ENCODE data around the gene IL17F.

Gene IL17F

GRCh38 chr6:52251113-52251512, 6.8 kb upstream of the IL17F start:
- TF ChIP-seq, protein P1, sequence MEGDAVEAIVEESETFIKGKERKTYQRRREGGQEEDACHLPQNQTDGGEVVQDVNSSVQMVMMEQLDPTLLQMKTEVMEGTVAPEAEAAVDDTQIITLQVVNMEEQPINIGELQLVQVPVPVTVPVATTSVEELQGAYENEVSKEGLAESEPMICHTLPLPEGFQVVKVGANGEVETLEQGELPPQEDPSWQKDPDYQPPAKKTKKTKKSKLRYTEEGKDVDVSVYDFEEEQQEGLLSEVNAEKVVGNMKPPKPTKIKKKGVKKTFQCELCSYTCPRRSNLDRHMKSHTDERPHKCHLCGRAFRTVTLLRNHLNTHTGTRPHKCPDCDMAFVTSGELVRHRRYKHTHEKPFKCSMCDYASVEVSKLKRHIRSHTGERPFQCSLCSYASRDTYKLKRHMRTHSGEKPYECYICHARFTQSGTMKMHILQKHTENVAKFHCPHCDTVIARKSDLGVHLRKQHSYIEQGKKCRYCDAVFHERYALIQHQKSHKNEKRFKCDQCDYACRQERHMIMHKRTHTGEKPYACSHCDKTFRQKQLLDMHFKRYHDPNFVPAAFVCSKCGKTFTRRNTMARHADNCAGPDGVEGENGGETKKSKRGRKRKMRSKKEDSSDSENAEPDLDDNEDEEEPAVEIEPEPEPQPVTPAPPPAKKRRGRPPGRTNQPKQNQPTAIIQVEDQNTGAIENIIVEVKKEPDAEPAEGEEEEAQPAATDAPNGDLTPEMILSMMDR (IDR thresholded peaks at IDR 0.05; ENCODE audit: insufficient read depth, low read depth, low read length, missing control alignments): no peak
- no peak for DNase-seq (ENCODE audit: low read depth)
- H3K4me3 ChIP-seq (ENCODE audit: low read depth, low read length): no peak overlapping the region

GRCh38 chr6:52249078-52249477, 4.8 kb upstream of the IL17F start:
- H3K4me3 ChIP-seq (ENCODE audit: low read depth, low read length): no peak overlapping the region
- no peak for DNase-seq (ENCODE audit: low read depth)
- TF ChIP-seq, protein P1 (IDR thresholded peaks at IDR 0.05; ENCODE audit: insufficient read depth, low read depth, low read length, missing control alignments): no peak

DNA sequence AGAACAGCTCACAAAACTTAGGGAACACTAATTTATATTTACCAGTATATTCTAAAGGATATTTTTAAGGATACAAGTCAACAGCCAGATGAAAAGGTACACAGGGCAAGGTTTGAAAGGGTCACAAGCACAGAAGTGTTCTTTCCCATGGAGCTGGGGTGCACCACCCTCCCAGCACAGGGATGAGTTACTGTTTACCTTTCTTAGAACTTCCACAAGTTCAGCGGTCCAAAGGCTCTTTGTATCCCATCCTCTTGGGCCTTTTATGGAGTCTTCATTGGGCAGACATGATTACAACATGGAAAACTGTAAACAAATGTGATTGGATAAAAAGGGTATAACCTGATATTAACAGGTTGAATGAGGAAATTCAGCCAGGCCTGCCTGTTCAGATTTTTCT, 1.1 kb upstream of the IL17F start:
- no peak for DNase-seq (ENCODE audit: low read depth)
- no peak overlapping the region for H3K4me3 ChIP-seq (ENCODE audit: low read depth, low read length)
- TF ChIP-seq, protein P1 (IDR thresholded peaks at IDR 0.05; ENCODE audit: insufficient read depth, low read depth, low read length, missing control alignments): no peak

GRCh38 chr6:52243282-52243893, 912 bp downstream of the IL17F start:
- TF ChIP-seq, protein P1 (IDR thresholded peaks at IDR 0.05; ENCODE audit: insufficient read depth, low read depth, low read length, missing control alignments): no peak
- no peak overlapping the region for H3K4me3 ChIP-seq (ENCODE audit: low read depth, low read length)
- no peak for DNase-seq (ENCODE audit: low read depth)

GRCh38 chr6:52241819-52242218, 2.5 kb downstream of the IL17F start:
- TF ChIP-seq, protein P1 (IDR thresholded peaks at IDR 0.05; ENCODE audit: insufficient read depth, low read depth, low read length, missing control alignments): no peak
- no peak for DNase-seq (ENCODE audit: low read depth)
- no peak overlapping the region for H3K4me3 ChIP-seq (ENCODE audit: low read depth, low read length)

GRCh38 chr6:52233975-52234823, 10.1 kb downstream of the IL17F start:
- peak; percentile 84 for DNase-seq (ENCODE audit: low read depth)
- no peak overlapping the region for H3K4me3 ChIP-seq (ENCODE audit: low read depth, low read length)
- TF ChIP-seq, protein P1 (IDR thresholded peaks at IDR 0.05; ENCODE audit: insufficient read depth, low read depth, low read length, missing control alignments): peak; percentile 65
